DND-41 (cell line): ENCODE results near the gene PLEKHA7.

Experiments used
- CTCF ChIP-seq: IDR thresholded peaks from 2 replicates; pipeline ENCODE4 v1.5.1; 2012; ENCODE audit warnings: borderline replicate concordance, low read length, moderate library complexity, mild to moderate bottlenecking; ENCODE audit not compliant: poor library complexity, severe bottlenecking; ENCODE audit errors: extremely low read depth
- EZH2 ChIP-seq: IDR thresholded peaks from 3 replicates; pipeline ENCODE4 v1.6.1; 2012; ENCODE audit warnings: borderline replicate concordance, low read depth, mild to moderate bottlenecking, moderate library complexity, low read length, inconsistent platforms; ENCODE audit not compliant: severe bottlenecking

- TF ChIP-seq CTCF (no peak), EZH2 (no peak)
These were observed 246.3 kb downstream of the PLEKHA7 start for GRCh38 chr11:16767957-16768356.
